Chondrocyte (in vitro differentiated cells): ENCODE measurements around the gene CENPS. TPM values are rescaled to one million over a fixed set of nuclear protein-coding genes. Genes with fewer than 3 reads are reported as not detected.

ENCODE experiments used
- DNase-seq: peaks from one replicate; pipeline ENCODE4 v3.0.0; 2021; ENCODE audit warnings: mixed read lengths, low spot score
- H3K27ac Mint-ChIP-seq: one replicate; pipeline ENCODE4 v1.8.0; 2021; ENCODE audit warnings: mild to moderate bottlenecking, moderate library complexity, mixed read lengths; ENCODE audit not compliant: unreplicated experiment
- H3K27me3 Mint-ChIP-seq: 2 replicates; pipeline ENCODE4 v1.8.0; 2021; ENCODE audit warnings: low read depth, mixed read lengths
- H3K36me3 Mint-ChIP-seq: 2 replicates; pipeline ENCODE4 v1.8.0; 2021; ENCODE audit warnings: low read depth, mixed read lengths
- H3K4me1 Mint-ChIP-seq: 2 replicates; pipeline ENCODE4 v1.8.0; 2021; ENCODE audit warnings: low read depth, mild to moderate bottlenecking, mixed read lengths
- H3K4me3 Mint-ChIP-seq: one replicate; pipeline ENCODE4 v1.8.0; 2021; ENCODE audit warnings: mild to moderate bottlenecking, moderate library complexity, mixed read lengths; ENCODE audit not compliant: unreplicated experiment
- H3K9me3 Mint-ChIP-seq: 2 replicates; pipeline ENCODE4 v1.8.0; 2021; ENCODE audit warnings: low read depth, mixed read lengths
- total RNA-seq: library from RNA; stranded (reverse); gene quantifications from 3 replicates; pipeline ENCODE4 v1.2.1, GENCODE V29; 2021
- TF ChIP-seq, protein P1 (sequence below): fragments of 200-600 bp; sonication (generic); IDR thresholded peaks from 2 replicates; pipeline ENCODE4 v1.5.0; 2021; ENCODE audit warnings: antibody characterized with exemption, mild to moderate bottlenecking, moderate library complexity

The CENPS gene
- total RNA-seq, 1 donor from 2014 or later = 11.3 TPM

DNA sequence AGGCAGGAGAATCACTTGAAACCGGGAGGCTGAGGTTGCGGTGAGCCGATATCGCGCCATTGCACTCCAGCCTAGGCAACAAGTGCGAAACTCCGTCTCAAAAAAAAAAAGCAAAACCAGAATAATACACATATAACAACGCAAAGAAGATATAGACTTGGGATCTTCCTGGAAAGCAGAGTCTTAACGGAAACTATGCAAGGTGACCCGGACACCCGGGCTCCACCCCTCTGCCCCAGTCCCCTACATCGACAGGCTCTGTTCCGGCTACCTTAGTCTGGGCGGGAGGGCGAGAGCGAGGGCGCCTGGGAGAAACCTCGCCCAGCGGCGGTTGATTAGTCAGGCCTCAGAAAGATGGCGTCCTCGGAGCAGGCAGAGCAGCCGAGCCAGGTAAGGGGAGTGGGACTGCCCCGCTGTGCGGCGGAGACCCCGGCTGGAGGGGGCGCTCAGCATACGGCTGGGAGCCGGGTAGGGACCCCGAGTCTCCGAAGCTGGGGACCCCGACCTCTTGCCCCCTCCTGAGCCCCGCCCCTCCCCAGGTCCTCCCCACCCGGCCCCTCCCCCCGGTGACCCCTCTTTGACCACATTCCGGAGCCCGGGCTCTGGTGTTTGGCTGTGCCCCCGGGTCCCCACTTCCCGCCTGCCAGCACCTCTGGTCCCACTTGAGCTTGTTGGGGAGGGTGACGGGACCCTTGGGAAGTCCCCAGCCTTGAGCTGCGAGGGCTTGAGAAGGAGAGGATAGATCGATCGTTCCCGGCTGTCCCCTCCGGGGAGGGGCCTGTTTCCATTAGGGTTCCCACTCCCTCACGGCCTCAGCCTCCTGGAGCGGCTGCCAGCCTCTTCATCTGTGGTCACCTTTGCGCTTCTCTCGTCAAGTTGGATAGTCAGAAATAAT lies 44.6 kb downstream of the CENPS start, which contains the start of gene PEX14:
PEX14 (plus strand) TSS at position 338 of the 895 bp plus-strand sequence; CDS start at position 355, 17 bp downstream.
- peak; percentile 97 for DNase-seq
- Mint-ChIP-seq H3K9me3 (no peaks in the 10 kb centered on the region), H3K4me1 (peaks cover 45% of the 10 kb centered on the region), H3K27me3 (no peaks in the 10 kb centered on the region), H3K36me3 (no peaks in the 10 kb centered on the region), H3K4me3 (peak within 1 kb of the TSS; percentile 96), H3K27ac (peak within 1 kb of the TSS; percentile 81)
- TF ChIP-seq, protein P1, sequence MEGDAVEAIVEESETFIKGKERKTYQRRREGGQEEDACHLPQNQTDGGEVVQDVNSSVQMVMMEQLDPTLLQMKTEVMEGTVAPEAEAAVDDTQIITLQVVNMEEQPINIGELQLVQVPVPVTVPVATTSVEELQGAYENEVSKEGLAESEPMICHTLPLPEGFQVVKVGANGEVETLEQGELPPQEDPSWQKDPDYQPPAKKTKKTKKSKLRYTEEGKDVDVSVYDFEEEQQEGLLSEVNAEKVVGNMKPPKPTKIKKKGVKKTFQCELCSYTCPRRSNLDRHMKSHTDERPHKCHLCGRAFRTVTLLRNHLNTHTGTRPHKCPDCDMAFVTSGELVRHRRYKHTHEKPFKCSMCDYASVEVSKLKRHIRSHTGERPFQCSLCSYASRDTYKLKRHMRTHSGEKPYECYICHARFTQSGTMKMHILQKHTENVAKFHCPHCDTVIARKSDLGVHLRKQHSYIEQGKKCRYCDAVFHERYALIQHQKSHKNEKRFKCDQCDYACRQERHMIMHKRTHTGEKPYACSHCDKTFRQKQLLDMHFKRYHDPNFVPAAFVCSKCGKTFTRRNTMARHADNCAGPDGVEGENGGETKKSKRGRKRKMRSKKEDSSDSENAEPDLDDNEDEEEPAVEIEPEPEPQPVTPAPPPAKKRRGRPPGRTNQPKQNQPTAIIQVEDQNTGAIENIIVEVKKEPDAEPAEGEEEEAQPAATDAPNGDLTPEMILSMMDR = no peak

DNA sequence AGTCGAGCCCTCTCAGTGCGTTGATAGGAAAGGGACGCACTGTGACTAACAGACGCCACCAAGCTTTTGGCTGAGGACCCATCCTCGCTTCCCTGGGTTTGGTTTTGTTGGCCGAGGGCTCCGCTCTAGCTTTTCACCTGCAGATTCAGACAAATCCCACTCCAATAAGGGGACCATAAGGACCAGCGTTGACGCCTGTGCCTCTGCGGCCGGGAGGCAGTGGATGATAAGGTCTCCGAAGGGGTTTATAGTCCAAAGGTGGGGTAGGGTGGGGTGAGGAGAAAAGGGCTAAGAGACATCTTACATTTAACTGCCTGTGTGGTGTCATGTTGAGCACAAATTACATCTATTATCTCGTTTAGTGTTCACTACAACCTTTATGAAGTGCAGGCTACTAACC lies 45.3 kb downstream of the CENPS start:
- H3K9me3 Mint-ChIP-seq = no peaks in the 10 kb centered on the region
- H3K4me3 Mint-ChIP-seq = peak overlapping the region; percentile 96
- TF ChIP-seq, protein P1 = no peak
- peaks cover 45% of the 10 kb centered on the region for H3K4me1 Mint-ChIP-seq
- H3K27ac Mint-ChIP-seq = peak overlapping the region; percentile 59
- no peak for DNase-seq
- no peaks in the 10 kb centered on the region for H3K27me3 Mint-ChIP-seq
- H3K36me3 Mint-ChIP-seq = no peaks in the 10 kb centered on the region

DNA sequence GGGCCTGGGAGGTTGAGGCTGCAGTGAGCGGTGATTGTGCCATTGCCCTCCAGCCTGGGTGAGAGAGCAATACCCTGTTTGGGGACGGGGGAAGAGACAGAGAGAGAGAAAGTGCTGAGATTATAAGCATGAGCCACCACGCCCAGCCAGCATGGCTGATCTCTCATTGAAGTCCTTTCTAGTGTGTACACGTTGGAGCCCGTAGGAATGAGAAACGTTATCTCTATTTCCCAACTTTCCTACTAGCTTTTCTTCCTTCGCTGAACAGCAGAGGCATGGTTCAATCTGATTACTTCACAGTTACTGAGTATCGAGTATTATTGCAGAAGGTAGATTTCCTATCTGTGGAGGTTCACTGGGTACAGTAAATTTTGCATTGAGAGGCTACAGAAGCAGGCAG lies 49.1 kb downstream of the CENPS start:
- TF ChIP-seq, protein P1 = no peak
- Mint-ChIP-seq H3K4me1 (peaks cover 22% of the 10 kb centered on the region), H3K9me3 (no peaks in the 10 kb centered on the region), H3K27ac (no peak overlapping the region), H3K4me3 (no peak overlapping the region), H3K36me3 (no peaks in the 10 kb centered on the region), H3K27me3 (no peaks in the 10 kb centered on the region)
- DNase-seq = no peak

DNA sequence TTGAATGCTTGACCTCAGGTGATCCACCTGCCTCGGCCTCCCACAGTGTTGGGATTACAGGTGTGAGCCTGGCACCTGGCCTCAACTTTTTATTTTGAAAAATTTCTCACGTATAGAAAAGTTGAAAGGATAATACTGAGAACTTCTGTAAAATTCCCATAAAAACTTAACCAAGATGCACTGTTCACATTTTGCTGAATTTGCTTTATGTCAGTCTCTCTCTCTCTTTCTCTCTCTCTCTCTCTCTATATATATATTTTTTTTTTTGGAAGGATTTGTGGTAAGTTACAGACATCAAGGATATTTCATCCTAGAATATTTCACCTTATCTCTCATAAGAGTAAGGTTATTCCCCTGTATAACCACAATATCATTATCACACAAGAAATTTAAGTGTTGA lies 50.4 kb downstream of the CENPS start:
- Mint-ChIP-seq H3K9me3 (no peaks in the 10 kb centered on the region), H3K36me3 (no peaks in the 10 kb centered on the region), H3K4me3 (no peak overlapping the region), H3K4me1 (peaks cover 12% of the 10 kb centered on the region), H3K27me3 (no peaks in the 10 kb centered on the region), H3K27ac (no peak overlapping the region)
- no peak for DNase-seq
- TF ChIP-seq, protein P1 = no peak

DNA sequence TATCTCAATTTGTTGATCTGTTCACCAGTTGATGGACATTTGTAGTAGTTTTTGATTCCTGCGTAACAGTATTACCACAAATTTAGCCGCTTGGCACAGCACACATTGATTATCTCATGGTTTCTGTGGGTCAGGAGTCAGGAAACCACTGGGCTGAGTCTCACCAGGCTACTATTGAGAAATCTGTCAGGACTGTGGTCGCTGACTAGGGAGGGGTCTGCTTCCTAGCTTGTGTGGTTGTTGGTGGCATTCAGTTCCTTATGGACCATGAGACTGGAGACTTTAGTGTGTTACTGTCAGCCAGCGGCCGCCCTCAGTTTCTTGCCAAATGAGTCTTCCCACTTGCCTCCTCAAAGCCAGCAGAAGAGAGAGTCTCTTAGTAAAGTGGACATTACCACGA lies 54.3 kb downstream of the CENPS start:
- no peaks in the 10 kb centered on the region for H3K27me3 Mint-ChIP-seq
- TF ChIP-seq, protein P1 = no peak
- no peaks in the 10 kb centered on the region for H3K36me3 Mint-ChIP-seq
- no peak overlapping the region for H3K27ac Mint-ChIP-seq
- no peaks in the 10 kb centered on the region for H3K4me1 Mint-ChIP-seq
- no peaks in the 10 kb centered on the region for H3K9me3 Mint-ChIP-seq
- H3K4me3 Mint-ChIP-seq = no peak overlapping the region
- no peak for DNase-seq
